ENCODE data around the gene FIGNL1. TPM values are rescaled to one million over a fixed set of nuclear protein-coding genes. Genes with fewer than 3 reads are reported as not detected.
A peak's percentile ranks its signal among the peaks of the same experiment; 100 is the strongest.
"Not testable (repeated sequence)": the region's sequence is repeated elsewhere in the genome, so short reads cannot be mapped to it uniquely, and the experiment has no call there.

Gene FIGNL1
- total RNA-seq, 1 donor from 2014 or later: 32.2 TPM

DNA sequence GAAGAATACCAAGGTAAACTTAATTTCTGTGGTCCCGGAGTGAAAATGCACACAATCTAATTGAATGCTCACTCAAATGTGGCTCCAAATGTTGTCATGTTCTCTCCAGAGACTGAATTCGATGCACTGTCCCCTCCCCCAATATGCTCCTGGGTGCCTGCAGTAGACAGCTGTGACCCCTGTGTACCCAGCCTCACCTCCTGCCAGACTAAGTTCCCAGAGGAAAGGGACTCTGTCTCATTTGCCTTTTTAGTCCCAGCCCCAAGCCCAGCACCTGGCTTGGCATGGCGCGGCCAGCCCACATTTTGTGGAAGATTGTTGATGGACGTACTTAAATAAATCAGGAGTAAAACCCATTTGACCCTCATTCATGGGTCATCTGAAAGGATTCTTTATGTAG, 21.8 kb upstream of the FIGNL1 start:
- no peak for DNase-seq

DNA sequence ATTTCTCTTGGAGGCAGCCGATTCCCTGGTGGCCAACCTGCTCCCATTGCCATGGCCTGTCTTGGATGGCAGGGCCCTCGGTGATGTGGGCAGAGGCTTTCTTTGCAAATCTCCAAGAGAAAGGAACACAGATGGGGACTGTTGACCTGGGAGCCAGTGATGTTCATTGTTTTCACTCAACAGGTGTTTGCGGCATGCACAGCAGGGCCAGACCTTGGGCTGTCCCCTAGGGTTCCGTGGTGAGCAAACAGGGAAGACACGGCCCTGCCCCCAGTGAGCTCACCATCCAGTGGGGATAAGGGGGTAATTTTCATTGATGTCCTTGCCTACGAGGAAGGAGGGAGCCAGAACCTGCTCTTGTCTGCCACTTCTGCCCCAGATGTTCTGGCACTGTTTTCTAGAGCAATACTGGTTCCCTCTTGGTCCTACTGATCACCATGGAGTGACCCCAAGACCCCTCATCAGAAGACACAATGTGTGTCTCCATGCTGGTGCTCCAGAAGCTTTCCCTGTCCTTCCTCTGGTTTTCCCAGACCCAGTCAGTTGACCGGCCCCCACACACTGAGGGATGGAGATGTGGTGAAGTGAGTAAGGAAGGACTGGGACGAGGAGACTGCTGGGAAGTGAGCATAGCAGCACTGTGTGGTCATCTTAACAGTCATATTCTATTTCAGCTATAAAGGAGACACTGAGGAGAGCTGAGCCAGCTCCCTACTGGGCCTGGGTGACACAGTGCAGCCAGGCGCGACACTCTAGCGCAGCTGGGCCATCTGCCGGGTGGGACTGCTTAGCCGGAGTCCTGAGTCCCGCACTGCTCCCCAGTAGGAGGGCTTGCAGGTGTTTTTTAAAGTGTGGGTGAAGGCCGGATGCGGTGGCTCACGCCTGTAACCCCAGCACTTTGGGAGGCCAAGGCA, 20.4 kb upstream of the FIGNL1 start:
- no peak for DNase-seq

DNA sequence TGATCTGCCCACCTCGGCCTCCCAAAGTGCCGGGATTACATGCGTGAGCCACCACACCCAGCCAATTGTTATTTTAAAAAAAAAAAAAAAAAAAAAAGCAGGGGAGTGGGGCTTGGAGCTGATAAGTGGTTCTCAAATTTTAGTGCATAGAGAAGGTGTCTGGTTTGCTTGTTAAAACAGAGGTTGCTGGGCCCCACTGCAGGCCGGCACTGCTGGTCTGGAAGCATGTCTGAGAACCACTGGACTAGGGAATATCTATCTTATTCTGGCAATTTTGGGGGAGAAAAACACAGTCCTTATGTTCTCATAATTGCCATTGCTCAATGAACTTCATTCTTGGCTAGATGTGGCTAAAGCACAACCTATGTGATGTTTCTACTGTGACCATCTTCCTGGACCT, 19.0 kb upstream of the FIGNL1 start:
- DNase-seq: no peak

DNA sequence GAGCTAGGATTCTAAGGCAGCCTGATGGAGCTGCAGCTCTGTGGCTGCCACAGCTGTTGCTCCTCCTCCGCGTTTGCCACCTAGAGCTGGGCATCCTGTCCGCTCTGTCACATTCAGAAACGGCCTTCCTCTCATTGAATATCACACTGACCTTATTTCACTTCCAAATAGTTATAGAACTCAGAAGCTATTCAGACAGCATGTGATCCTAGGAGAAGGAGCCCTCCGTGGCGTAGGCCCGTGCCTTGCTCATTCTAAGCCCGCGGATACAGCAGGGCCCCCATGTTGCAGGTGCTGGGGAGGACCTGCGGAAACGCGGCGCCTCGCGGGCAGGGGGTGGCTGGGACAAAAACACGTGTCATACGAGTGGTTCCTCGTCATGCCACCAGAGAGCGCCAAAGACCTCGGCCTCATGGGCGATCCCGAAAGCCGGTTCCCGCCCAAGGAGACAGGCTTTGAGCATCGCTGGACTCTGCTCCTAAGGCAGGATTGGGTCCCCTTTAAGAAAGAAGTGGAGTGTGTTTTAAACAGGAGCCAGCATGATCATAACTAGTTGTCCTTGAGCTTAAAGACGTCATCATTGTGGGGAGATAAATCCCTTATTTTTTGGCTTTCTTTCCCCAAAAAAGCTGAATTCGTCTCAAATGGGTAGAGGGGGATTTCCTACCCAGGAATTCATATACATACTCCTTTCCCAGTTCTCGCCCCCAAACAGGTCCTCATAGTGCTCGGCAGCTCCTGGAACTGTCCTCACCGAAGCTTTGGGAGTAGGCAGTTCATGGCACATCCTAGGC, 17.9 kb upstream of the FIGNL1 start:
- DNase-seq: peak; percentile 85

DNA sequence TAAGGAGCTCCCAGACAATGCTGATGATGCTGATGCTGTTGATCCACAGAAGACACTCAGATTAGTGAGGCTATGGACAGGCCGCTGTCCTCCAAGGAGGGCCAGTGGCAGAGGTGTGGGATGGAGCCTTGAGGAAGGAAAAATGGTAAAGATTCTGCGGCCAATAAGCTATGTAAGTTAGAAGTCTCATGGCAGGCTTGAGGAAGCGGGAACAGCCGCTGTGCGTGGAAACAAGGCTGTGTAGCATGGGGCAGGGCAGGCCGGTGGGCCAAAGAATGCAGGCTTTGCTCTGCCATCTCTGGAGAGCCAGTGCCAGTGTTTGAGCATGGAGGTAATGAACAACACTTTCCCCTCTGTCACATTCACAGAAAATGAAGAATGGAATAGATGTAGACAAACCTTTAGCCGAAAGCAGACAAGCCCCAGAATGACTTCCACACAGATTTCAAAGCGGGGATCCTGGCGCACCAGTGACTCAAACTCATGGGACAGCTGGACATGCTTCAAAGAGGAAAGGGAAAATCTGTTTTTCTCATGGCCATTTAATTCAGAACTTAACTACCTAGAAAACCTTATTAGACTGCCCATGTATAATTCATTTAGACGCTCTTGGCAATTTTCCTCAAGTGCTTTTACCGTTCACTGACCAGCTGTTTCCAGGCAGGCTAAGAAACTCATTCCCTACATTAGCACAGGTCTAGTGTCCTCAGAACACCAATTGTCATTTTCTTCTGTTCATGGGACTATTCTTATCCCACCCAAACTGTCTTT, 16.9 kb upstream of the FIGNL1 start:
- no peak for DNase-seq

DNA sequence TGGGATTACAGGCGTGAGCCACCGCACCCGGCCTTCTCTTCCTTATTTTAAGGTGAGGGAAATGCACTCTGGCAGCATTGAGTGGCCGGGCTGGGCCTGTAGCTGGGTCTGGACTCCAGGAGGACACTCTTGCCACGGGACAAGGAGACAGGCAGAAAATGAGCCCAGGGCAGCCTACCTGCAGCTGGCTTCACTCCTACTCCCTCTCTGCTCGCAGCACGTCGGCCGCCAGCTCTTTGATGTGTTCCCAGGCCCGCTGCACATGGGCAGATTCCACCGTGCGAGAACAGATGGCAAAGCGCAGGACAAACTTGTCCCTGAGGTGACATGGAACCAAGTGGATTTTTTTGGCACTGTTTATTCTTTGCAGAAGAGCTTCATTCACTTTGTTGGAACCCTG, 12.9 kb upstream of the FIGNL1 start:
- DNase-seq: no peak

DNA sequence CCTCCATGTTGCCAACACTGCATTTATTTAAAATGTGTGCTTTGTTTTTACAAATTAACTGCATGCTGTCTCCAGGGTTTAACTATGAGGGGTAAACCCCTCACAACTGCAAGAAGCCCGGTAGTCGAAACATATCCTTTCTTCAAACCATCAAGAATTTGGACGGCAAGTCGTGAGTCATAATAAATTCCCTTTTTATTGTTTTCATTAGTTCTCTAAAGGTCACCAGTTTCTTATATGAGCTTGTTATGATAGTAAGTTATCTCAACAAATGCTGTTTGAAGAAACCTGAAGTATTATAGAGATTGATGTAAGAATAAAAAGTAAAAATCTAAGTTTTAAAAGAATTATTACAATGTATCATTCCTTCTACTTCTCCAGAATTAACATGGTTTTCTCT, 12.2 kb upstream of the FIGNL1 start:
- DNase-seq: no peak

DNA sequence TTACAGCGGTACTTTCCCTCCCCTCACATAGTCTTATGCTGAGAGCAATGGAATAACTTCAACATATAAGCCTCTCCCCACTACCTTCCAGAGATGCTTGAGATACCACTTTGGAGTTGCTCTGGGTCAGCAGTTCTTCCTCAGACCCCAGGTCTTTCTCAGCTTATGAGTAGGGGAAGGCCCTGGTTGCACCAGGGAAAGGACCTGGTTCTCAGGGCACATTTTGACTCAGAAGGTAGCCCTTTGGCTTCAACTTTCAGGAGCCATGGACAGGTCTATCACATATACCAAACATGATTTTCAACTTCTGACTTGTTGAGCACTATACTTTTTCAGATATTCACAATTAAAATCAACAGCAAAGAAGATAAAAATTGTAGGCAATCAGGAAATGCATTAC, 11.5 kb upstream of the FIGNL1 start:
- no peak for DNase-seq

DNA sequence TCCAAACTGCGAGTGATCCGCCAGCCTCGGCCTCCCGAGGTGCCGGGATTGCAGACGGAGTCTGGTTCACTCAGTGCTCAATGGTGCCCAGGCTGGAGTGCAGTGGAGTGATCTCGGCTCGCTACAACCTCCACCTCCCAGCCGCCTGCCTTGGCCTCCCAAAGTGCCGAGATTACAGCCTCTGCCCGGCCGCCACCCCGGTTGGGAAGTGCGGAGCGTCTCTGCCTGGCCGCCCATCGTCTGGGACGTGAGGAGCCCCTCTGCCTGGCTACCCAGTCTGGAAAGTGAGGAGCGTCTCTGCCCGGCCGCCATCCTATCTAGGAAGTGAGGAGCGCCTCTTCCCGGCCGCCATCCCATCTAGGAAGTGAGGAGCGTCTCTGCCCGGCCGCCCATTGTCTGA, 9.0 kb upstream of the FIGNL1 start:
- not testable (repeated sequence) for DNase-seq

DNA sequence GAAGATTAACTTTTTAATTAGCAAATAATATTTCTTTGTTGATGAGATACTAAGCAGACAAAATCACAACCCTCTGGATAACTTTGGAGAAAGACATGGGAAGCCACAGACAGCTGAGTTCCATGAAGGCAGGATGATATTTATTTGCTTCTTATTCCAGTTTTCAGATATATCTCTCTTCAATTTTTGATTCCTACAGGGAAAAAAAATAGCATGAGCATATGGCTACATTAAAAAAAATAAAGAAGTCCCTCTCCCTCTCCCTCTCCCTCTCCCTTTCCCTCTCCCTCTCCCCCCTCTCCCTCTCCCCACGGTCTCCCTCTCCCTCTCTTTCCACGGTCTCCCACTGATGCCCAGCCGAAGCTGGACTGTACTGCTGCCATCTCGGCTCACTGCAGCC, 8.5 kb upstream of the FIGNL1 start:
- not testable (repeated sequence) for DNase-seq

DNA sequence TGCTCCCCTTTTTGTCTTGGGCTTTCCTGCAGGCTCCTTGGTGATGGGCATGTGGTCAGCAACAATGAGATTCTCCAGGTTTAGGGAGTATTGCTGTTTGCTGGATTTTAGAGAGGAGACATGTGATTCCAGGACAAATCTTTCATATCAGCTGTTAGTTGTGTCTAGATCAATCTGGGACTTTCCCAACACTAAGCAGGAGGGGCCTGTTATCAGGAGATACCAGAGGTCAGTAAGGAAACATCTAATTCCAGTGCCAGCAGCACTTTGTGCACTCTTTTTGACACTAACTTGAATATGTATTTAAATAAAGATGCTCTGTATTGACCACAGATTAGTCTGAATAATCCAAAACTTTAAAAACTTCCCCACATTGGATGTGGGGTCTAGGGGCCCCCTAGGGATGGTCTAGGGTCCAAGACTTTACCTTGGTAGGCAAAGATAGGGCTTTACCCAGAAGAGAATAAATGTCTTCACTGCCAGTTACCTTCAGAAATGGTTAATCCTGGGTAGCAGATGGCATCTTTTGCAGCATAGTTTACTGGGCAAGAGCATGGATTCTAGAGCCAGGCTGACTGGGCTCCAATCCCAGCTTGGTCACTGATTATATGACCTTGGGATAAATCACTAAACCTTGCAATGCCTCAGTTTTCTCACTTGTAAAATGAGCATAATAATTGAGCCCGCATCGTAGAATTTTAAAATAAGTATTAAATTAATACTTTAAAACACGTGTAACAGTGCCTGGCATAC, 6.4 kb upstream of the FIGNL1 start:
- no peak for DNase-seq

DNA sequence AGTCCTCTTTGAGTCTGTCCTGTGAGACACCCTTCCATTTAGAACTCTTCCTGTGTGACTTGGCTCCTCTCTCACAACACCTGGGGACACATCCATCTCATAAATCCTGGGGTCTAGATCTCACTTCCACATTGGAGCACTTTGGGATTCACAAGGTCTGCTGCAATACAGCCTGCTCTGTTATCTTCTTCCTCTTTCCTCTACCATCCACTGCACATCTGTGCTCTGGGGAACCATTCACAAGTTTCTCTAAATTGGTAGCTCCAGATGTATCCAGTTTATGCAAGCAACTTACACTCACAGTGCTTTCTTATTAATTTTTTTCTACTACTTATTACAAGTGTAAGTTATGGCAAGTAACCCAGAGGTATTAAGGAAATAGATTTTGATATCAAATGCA, 5.5 kb upstream of the FIGNL1 start:
- DNase-seq: no peak

DNA sequence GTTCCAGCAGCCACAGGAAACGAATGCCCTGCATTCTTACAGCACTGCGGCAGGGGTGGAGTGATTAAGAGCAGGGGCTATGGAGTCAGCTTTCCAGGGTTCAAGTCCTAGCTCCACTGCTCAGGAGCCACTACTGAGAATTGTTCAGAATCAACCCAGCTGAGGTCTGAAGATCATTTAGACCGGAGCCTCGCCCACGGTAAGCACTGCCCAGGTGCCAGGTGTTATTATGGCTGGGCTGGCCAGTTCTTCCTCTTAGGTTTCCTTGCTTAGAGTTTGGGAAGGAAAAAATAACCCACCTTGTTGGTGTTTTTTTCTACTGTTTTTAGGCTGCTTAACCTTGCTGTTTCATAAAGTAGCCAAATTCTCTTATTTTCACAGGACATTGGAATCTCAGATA, 4.8 kb upstream of the FIGNL1 start:
- DNase-seq: no peak

DNA sequence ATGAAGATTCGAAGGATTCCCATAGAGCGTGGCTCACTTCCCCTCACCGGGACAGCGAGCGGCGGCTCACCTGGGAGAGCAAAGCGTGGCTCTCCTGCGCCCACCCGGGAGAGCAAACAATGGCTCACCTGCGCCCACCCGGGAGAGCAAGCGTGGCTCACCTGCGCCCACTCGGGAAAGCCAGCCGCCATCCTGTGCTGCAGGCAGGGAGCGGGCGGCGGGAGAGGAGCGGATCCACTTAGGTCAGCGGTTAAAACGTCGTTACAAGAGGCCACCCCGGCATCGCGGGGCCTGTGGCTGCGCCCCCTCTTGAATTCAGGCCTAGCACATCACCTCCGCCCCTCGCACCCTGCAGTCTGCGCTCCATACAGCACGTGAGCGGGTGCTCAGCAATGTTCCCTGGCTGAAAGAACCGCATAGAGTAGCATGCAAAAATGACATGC, 461 bp upstream of the FIGNL1 start:
- no peak for DNase-seq

DNA sequence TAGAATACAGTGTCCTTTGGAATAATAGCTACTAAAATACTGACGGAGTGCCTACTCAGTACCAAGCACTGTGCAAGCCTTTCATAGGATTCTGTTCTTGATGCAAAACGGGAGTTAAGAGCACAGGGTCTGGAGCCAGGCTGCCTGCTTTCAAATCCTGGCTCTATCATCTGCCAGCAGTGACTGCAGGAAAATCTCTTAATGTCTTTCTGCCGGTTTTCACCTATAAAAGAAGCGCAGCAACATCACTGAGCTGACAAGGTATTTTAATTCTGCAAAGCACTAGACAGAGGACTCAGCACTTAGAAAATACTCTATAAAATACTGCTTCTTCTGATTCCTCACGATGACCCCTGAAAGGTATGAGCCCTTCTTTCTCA, 659 bp downstream of the FIGNL1 start:
- peak; percentile 5 for DNase-seq

DNA sequence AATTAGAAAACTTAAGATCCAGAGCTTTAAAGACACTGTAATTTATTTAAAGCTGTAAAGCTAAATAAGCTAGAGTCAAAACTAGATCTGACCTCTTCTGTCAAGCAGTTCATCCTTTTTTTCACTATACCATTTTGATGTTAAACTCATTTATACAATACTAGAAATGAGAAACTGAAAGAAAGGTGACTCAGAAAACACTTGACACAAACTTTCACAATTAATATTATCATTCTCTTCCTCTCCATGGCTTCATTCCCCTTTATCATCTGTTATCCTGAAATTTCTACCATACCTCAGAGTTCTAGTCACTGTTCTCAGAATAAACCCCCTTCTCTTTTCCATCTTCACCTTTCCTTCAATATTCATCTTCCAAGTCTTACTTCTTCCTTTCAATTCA, 1.3 kb downstream of the FIGNL1 start:
- DNase-seq: no peak

DNA sequence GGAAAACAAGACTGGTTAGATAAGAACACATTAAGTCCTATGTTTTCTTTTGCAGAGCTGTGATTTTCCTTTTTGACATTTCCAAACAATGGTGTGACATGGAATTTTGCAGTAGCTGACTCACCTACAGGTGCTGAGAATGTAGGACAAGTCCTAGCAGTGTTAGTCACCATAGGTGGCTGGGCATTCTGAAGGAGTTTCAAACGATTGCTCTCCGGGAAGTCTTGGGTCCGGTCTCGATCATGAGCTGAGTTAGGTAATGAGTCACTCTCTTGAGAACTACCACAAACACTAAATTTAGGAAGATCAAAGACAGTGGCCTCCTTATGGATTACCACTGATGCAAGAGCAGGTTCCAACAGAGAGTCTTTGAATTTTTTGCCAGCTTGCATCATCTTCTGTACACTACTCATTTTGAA, 3.6 kb downstream of the FIGNL1 start:
- peak; percentile 97 for DNase-seq

DNA sequence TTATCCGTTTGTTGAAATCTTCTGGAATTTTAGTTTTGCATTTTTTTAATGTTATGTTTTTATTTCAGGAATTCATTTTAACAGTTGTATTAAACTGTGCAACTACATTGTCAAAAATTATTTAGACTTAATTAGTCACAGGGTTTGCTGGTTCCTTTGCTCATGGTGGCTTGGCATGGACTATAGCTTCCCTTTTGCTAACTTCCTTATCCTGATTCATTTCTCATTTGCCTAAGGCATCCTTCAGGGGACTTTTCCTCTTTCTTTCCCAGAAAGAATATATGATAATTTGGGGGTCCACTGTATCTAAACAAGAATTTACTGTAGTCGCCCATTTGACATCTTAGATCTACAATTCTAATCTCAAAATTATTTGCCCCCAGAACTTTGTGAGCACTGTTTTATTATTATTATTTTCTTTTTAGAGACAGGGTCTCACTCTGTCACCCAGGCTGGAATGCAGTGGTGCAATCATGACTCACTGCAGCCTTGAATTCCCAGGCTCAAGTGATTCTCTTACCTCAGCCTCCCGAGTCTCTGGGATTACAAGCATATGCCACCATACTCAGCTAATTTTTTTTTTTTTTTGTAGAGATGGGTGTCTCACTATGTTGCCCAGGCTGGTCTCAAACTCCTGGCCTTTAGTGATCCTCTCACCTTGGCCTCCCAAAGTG, 13.9 kb downstream of the FIGNL1 start:
- DNase-seq: peak; percentile 27

DNA sequence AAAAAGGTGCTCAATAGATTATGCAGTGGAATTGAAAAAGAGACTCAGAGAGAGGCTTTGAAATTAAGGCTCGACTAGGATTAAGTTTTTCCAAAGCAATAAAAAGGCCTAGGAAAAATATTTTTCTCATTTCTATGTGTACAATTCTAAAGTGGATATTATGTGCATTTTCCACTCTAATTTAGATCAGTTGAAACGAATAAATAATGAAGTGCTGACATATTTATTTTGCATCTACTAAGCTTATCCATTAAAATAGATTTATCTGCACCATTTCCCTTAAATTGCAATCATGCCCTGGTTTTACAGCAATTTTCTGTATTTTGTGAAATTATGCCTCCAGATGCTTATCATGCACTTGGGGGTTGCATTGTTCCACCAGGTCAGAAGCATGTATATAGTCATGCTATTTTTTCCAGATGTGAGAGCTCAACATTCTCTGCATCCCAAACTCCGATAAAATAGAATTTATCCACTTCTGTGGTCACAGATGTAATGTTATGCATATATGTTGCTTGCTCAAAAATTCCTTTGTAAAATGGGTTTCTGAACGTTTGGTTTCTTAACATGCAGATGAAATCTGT, 18.3 kb downstream of the FIGNL1 start:
- no peak for DNase-seq

DNA sequence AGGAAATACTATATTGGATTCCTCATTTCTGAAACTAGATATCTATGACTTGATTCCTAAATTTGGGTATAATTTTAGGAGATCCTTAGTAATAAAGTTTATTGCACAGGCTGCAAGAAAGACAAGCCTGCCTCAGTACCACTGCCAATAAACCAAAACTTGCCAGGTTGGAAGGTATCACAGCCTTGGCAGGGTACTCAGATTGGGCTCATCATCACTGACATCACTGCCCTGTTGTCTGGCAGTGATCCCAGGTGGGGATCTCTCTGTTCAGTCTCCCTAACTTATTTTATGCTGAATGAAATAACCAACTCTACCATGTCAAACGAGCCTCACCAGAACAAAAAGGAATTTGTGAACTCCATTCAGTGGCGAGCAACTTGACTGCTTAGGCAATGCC, 18.8 kb downstream of the FIGNL1 start:
- no peak for DNase-seq

DNA sequence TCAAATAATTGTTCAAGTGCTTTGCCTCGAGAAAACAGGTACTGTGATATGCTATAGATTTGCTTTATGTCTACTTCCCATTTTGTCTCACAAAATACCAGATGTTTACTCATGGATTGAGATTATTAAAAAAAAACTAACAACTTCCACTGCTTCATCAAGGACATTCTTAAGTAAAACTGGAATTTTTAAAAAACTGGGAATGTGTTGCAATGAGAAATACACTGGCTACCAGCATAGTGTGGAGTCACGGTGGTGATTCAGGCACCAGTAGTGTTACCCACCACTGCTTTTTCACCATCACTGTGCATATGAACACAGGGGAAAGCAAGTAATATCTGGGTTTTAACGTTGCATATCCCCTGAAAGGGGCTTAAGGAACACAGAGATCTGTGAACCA, 21.2 kb downstream of the FIGNL1 start:
- no peak for DNase-seq

Measured in dermis blood vessel endothelial cell (primary cell).